ENCODE data around the gene FOXK1. TPM values are rescaled to one million over a fixed set of nuclear protein-coding genes. Genes with fewer than 3 reads are reported as not detected.
"Not testable (repeated sequence)": the region's sequence is repeated elsewhere in the genome, so short reads cannot be mapped to it uniquely, and the experiment has no call there.

Gene FOXK1
- total RNA-seq, 2 experiments from 2014 or later = 67.8 to 68.1 TPM

DNA sequence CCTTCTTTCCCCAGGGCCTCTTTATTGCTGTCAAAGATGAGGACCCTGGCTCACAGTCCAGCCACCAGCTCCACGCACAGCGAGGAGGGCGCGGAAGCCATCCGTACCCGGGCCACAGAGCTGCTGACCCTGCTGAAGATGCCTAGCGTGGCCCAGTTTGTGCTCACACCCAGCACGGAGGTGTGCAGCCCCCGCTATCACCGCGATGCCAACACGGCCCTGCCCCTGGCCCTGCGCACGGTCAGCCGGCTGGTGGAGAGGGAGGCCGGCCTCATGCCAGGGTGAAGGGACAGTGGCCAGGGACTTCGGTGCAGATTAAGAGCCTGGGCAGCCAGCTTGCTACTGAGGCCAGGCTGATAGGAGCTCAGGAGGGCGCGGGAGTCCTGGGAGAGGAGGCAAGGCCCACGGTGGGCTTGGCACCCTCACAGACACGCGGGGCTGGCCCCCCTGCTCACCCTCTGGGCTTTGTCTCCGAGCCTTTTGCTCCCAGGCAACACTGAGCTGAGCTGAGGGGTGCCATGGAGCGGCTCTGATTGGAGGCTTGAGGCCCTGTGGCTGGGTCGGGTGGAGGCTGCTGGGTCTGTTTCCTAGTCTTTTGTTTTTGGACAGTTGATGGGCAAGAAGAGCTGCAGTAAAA is 109.1 kb downstream of the FOXK1 start:
- H3K9me3 ChIP-seq (ENCODE audit: control insufficient read depth in 1 of 2, insufficient read depth in 1 of 2, low read length in 2 of 2) = no peaks in the 10 kb centered on the region
- no peak overlapping the region for H3K4me3 ChIP-seq (ENCODE audit: low read length)
- peaks cover 51% of the 10 kb centered on the region for H3K36me3 ChIP-seq (ENCODE audit: insufficient read depth, low read length)
- DNase-seq = peak in 1 of 14 experiments; percentile 31
- H3K4me1 ChIP-seq (ENCODE audit: insufficient read depth, low read length) = peaks cover 17% of the 10 kb centered on the region
- Mint-ChIP-seq H3K27me3 (no peaks in the 10 kb centered on the region), H3K27ac (no peak overlapping the region), H3K4me3 (peak overlapping the region; percentile 15), H3K9me3 (no peaks in the 10 kb centered on the region), H3K36me3 (ENCODE audit: low read depth) (peaks cover 32% of the 10 kb centered on the region), H3K4me1 (ENCODE audit: low read depth) (no peaks in the 10 kb centered on the region)
- POLR2A ChIA-PET = interaction anchor here (0.7 to 4.4 kb wide), 4 partner anchors 9 to 399 kb away, joined by 3 to 63 read pairs (median 5); partner anchors contain the start of genes AP5Z1 and WIPI2
- CTCF ChIA-PET = interaction anchor here (1.1 to 2.0 kb wide), 5 partner anchors 12 to 150 kb away, joined by 4 to 23 read pairs (median 5); partner anchors contain the start of genes AP5Z1 and RADIL
- no peaks in the 10 kb centered on the region for H3K27me3 ChIP-seq (ENCODE audit: control insufficient read depth in 1 of 2, insufficient read depth in 2 of 2, low read length in 2 of 2)
- intact Hi-C loops (cut with DNase I, micrococcal nuclease) = loop anchor here in 1 of 2 experiments (2.0 kb wide), 1 partner anchor 14 kb away; no protein-coding TSS in a partner anchor
- H3K27ac ChIP-seq (ENCODE audit: low read depth in 1 of 2, low read length in 2 of 2) = no peak overlapping the region
- no peak for TF ChIP-seq CTCF (IDR thresholded peaks at IDR 0.05)
- ATAC-seq (ENCODE audit: poor library complexity) = no peak

- intact Hi-C loops (cut with DNase I, micrococcal nuclease) = loop anchor here in 1 of 2 experiments (2.0 kb wide), 1 partner anchor 15 kb away; no protein-coding TSS in a partner anchor
- TF ChIP-seq CTCF (IDR thresholded peaks at IDR 0.05) = peak; percentile 86
- Histone ChIP-seq H3K4me3 (ENCODE audit: low read length) (peak overlapping the region; percentile 52), H3K9me3 (ENCODE audit: control insufficient read depth in 1 of 2, insufficient read depth in 1 of 2, low read length in 2 of 2) (no peaks in the 10 kb centered on the region), H3K36me3 (ENCODE audit: insufficient read depth, low read length) (peaks cover 44% of the 10 kb centered on the region), H3K27me3 (ENCODE audit: control insufficient read depth in 1 of 2, insufficient read depth in 2 of 2, low read length in 2 of 2) (no peaks in the 10 kb centered on the region), H3K27ac (ENCODE audit: low read depth in 1 of 2, low read length in 2 of 2) (no peak overlapping the region), H3K4me1 (ENCODE audit: insufficient read depth, low read length) (peaks cover 17% of the 10 kb centered on the region)
- Mint-ChIP-seq H3K27me3 (no peaks in the 10 kb centered on the region), H3K9me3 (no peaks in the 10 kb centered on the region), H3K4me1 (ENCODE audit: low read depth) (no peaks in the 10 kb centered on the region), H3K36me3 (ENCODE audit: low read depth) (peaks cover 27% of the 10 kb centered on the region), H3K27ac (no peak overlapping the region), H3K4me3 (peak overlapping the region; percentile 11)
- ChIA-PET CTCF (interaction anchor here (0.5 to 2.0 kb wide), 7 partner anchors 13 to 277 kb away, joined by 3 to 23 read pairs (median 5); partner anchors contain the start of genes AP5Z1 and RADIL), POLR2A (interaction anchor here (0.7 to 4.4 kb wide), 4 partner anchors 9 to 398 kb away, joined by 3 to 63 read pairs (median 5); partner anchors contain the start of genes AP5Z1 and WIPI2)
- ATAC-seq (ENCODE audit: poor library complexity) (peak; percentile 90), DNase-seq (peak; percentile 72 to 90 (median 80))
Observed at GRCh38 chr7:4791738-4792536, 109.8 kb downstream of the FOXK1 start.

DNA sequence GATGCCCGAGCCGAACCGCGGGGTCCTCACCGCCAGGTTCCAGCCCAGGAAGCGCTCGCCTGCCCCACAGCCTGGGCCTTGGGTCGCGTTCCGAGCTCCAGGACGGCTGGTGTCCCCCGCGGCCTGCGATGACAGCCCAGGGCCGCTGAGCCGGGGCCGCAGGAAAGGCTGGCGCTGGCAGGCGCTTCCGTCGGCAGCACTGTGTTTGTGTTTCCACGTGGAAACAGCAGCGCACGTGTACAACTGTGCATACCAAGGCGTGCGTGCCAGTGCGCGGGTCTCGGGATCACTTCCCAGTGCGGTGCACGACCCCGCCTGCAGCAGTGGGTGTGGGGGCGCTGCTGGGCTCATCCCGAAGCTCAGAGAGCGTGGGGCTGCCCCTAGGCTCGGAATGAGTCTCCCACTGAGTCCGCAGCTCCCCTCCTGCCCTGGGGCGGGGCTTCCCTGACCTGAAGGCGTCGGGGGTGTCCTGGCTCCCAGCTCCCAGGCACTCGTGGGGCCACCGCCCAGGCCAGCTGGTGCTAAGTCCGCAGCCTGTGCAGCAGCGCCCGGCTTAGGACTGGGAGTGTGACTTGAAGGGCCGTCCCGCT is 110.5 kb downstream of the FOXK1 start:
- no peaks in the 10 kb centered on the region for H3K9me3 ChIP-seq (ENCODE audit: control insufficient read depth in 1 of 2, insufficient read depth in 1 of 2, low read length in 2 of 2)
- Mint-ChIP-seq H3K27me3 (no peaks in the 10 kb centered on the region), H3K4me3 (no peak overlapping the region), H3K4me1 (ENCODE audit: low read depth) (no peaks in the 10 kb centered on the region), H3K27ac (no peak overlapping the region), H3K36me3 (ENCODE audit: low read depth) (peaks cover 26% of the 10 kb centered on the region), H3K9me3 (no peaks in the 10 kb centered on the region)
- intact Hi-C loops (cut with DNase I, micrococcal nuclease) = no loop called here
- no peaks in the 10 kb centered on the region for H3K27me3 ChIP-seq (ENCODE audit: control insufficient read depth in 1 of 2, insufficient read depth in 2 of 2, low read length in 2 of 2)
- H3K4me3 ChIP-seq (ENCODE audit: low read length) = peak overlapping the region; percentile 52
- no peak overlapping the region for H3K27ac ChIP-seq (ENCODE audit: low read depth in 1 of 2, low read length in 2 of 2)
- ATAC-seq (ENCODE audit: poor library complexity) (peak; percentile 53), DNase-seq (peak in 3 of 14 experiments; percentile 19 to 58 (median 39))
- peaks cover 37% of the 10 kb centered on the region for H3K36me3 ChIP-seq (ENCODE audit: insufficient read depth, low read length)
- H3K4me1 ChIP-seq (ENCODE audit: insufficient read depth, low read length) = peaks cover 17% of the 10 kb centered on the region
- TF ChIP-seq CTCF (IDR thresholded peaks at IDR 0.05) = no peak
- POLR2A ChIA-PET = interaction anchor here (0.6 to 4.4 kb wide), 4 partner anchors 17 to 398 kb away, joined by 3 to 63 read pairs (median 5); partner anchors contain the start of genes AP5Z1 and WIPI2
- CTCF ChIA-PET = interaction anchor here (0.5 to 2.0 kb wide), 7 partner anchors 13 to 277 kb away, joined by 3 to 23 read pairs (median 5); partner anchors contain the start of genes AP5Z1 and RADIL

DNA sequence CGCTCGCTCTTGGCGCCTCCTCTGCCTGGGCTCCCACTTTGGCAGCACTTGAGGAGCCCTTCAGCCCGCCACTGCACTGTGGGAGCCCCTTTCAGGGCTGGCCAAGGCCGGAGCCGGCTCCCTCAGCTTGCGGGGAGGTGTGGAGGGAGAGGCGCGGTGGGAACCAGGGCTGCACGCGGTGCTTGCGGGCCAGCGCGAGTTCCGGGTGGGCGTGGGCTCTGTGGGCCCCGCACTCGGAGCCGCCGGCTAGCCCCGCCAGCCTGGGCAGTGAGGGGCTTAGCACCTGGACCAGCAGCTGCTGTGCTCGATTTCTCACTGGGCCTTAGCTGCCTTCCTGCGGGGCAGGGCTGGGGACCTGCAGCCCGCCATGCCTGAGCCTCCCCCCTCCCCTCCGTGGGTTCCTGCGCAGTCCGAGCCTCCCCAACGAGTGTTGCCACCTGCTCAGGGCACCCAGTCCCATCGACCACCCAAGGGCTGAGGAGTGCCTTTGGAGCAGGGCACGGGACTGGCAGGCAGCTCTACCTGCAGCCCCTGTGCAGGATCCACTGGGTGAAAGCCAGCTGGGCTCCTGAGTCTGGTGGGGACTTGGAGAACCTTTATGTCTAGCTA is 111.4 kb downstream of the FOXK1 start:
- DNase-seq; H3K27me3 ChIP-seq (ENCODE audit: control insufficient read depth in 1 of 2, insufficient read depth in 2 of 2, low read length in 2 of 2); H3K9me3 Mint-ChIP-seq; H3K9me3 ChIP-seq (ENCODE audit: control insufficient read depth in 1 of 2, insufficient read depth in 1 of 2, low read length in 2 of 2); H3K4me3 ChIP-seq (ENCODE audit: low read length); intact Hi-C loops (cut with DNase I, micrococcal nuclease); H3K27ac ChIP-seq (ENCODE audit: low read depth in 1 of 2, low read length in 2 of 2); H3K27me3 Mint-ChIP-seq; H3K27ac Mint-ChIP-seq; H3K4me1 Mint-ChIP-seq (ENCODE audit: low read depth); ATAC-seq (ENCODE audit: poor library complexity): not testable (repeated sequence)
- H3K4me3 Mint-ChIP-seq = peak overlapping the region; percentile 56
- Histone ChIP-seq H3K36me3 (ENCODE audit: insufficient read depth, low read length) (peaks cover 30% of the 10 kb centered on the region), H3K4me1 (ENCODE audit: insufficient read depth, low read length) (peaks cover 21% of the 10 kb centered on the region)
- CTCF ChIA-PET = interaction anchor here (1.7 to 2.0 kb wide), 2 partner anchors 14 to 18 kb away, joined by 5 to 23 read pairs; partner anchors contain the start of gene AP5Z1
- POLR2A ChIA-PET = interaction anchor here (1.9 to 4.4 kb wide), 2 partner anchors 18 to 152 kb away, joined by 7 to 63 read pairs; partner anchors contain the start of gene AP5Z1
- peaks cover 21% of the 10 kb centered on the region for H3K36me3 Mint-ChIP-seq (ENCODE audit: low read depth)

All from CD4-positive, alpha-beta T cell (primary cell).